ENCODE data around the gene PRKAR2B. TPM values are rescaled to one million over a fixed set of nuclear protein-coding genes. Genes with fewer than 3 reads are reported as not detected.

PRKAR2B gene
- polyA plus RNA-seq, 1 of the 3 experiments (the other 2 are of a cell fraction) = 17.3 TPM

DNA sequence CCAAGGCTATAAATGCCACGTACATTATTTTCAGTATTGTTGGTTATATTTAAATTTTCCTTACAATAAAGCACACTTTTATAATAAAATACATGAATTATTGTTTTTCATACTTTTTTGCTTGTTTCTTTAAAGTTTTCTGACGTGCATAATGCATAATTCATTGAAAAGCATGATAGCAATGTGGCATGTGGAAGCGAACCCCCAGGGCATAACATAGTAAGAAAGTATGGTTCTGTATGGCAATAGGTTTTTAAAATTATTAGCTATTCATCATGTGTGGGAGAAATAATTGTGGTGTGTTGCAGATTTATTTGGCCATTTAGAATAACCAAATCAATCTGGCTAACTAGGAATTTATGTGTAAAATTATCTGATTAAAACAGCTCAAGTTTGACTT is 116.9 kb downstream of the PRKAR2B start:
- no peaks in the 10 kb centered on the region for H3K27me3 ChIP-seq (ENCODE audit: insufficient read depth)
- H2AFZ ChIP-seq (ENCODE audit: low read depth) = no peak overlapping the region
- H3K4me3 ChIP-seq (ENCODE audit: low read depth in 2 of 2, low read length in 1 of 2) = no peak overlapping the region
- H3K36me3 ChIP-seq (replicated peaks in 1 of 2; ENCODE audit: control insufficient read depth in 1 of 2, insufficient read depth in 2 of 2, low read length in 1 of 2) = peaks cover 20 to 31% of the 10 kb centered on the region in 2 experiments
- H3K9me3 ChIP-seq = no peaks in the 10 kb centered on the region
- H3K4me2 ChIP-seq = no peak overlapping the region
- ChIA-PET CTCF (interaction anchor here (5.0 kb wide), 1 partner anchor 12 kb away, joined by 62 read pairs; no protein-coding TSS in a partner anchor), POLR2A (no interaction called here)
- H3K9me2 ChIP-seq = no peaks in the 10 kb centered on the region
- no peaks in the 10 kb centered on the region for H4K20me1 ChIP-seq (ENCODE audit: insufficient read depth)
- 93% methylated on average over 3 of the region's 3 CpGs for WGBS (ENCODE audit: low lambda C conversion rate)
- no peak for DNase-seq
- no peaks in the 10 kb centered on the region for H3F3A ChIP-seq (replicated peaks; ENCODE audit: insufficient read depth)
- peaks cover 0 to 7% of the 10 kb centered on the region in 2 experiments; a peak in 2 of 4 replicates for H3K4me1 ChIP-seq (ENCODE audit: control insufficient read depth in 1 of 2, insufficient read depth in 2 of 2, low read depth in 1 of 2, low read length in 1 of 2)
- no peak overlapping the region for H3K27ac ChIP-seq (ENCODE audit: low read depth in 2 of 2, low read length in 1 of 2)
- no peaks in the 10 kb centered on the region for H3K79me2 ChIP-seq (ENCODE audit: insufficient read depth)
- no peak overlapping the region for H3K9ac ChIP-seq
- TF ChIP-seq RCOR1 (IDR thresholded peaks at IDR 0.05; ENCODE audit: low read length) (no peak), USF2 (IDR thresholded peaks at IDR 0.05; ENCODE audit: borderline replicate concordance, low read depth, low read length) (no peak), MEF2A (IDR thresholded peaks at IDR 0.05; ENCODE audit: borderline replicate concordance, low read depth) (no peak), YY1 (IDR thresholded peaks at IDR 0.05; ENCODE audit: low read depth) (no peak), MXI1 (IDR thresholded peaks at IDR 0.05; ENCODE audit: low read depth, low read length) (no peak), POLR2AphosphoS5 (IDR thresholded peaks at IDR 0.05; ENCODE audit: low read depth, low read length) (no peak), GABPA (IDR thresholded peaks at IDR 0.05; ENCODE audit: low read depth) (no peak), JUND (IDR thresholded peaks at IDR 0.05) (no peak), FOXJ3 (CRISPR knock-in tag; IDR thresholded peaks at IDR 0.05) (no peak), ZBTB33 (IDR thresholded peaks at IDR 0.05; ENCODE audit: borderline replicate concordance, low read depth) (no peak), NFIC (IDR thresholded peaks at IDR 0.05; ENCODE audit: borderline replicate concordance) (no peak), FOXM1 (IDR thresholded peaks at IDR 0.05; ENCODE audit: low read depth) (no peak), ELF1 (IDR thresholded peaks at IDR 0.05) (no peak), RAD21 (IDR thresholded peaks at IDR 0.05; ENCODE audit: low read length) (no peak), GATA2 (CRISPR knock-in tag; IDR thresholded peaks at IDR 0.05) (no peak), PBX3 (IDR thresholded peaks at IDR 0.05) (no peak), EZH2phosphoT487 (IDR thresholded peaks at IDR 0.05; ENCODE audit: borderline replicate concordance, low read depth) (no peak)
- TF ChIP-seq, protein P1, sequence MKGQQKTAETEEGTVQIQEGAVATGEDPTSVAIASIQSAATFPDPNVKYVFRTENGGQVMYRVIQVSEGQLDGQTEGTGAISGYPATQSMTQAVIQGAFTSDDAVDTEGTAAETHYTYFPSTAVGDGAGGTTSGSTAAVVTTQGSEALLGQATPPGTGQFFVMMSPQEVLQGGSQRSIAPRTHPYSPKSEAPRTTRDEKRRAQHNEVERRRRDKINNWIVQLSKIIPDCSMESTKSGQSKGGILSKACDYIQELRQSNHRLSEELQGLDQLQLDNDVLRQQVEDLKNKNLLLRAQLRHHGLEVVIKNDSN (IDR thresholded peaks at IDR 0.05; ENCODE audit: borderline replicate concordance, low read depth) = no peak

Data from SK-N-SH (cell line).